Endothelial cell of umbilical vein (primary cell): ENCODE data around the gene ANKRD60. TPM values are rescaled to one million over a fixed set of nuclear protein-coding genes. Genes with fewer than 3 reads are reported as not detected.

ENCODE experiments used
- BruUV-seq: library from RNA; stranded (reverse); fragments of 400-500 nt; replicated peaks from 2 replicates; lab custom pipeline; 2021; lab: Mats Ljungman, UMichigan
- CTCF ChIA-PET: fragments of 300-600, 350-600 bp; sonication (Branson Sonifier 250); formaldehyde crosslinking; loops from one replicate; lab custom pipeline; 2021; ENCODE audit warnings: antibody characterized with exemption, inconsistent platforms; lab: Charles Lee
- POLR2A ChIA-PET: fragments of 300-600, 350-600 bp; sonication (Branson Sonifier 250); formaldehyde crosslinking; loops from one replicate; lab custom pipeline; 2021; ENCODE audit warnings: antibody characterized with exemption, inconsistent platforms; lab: Charles Lee
- DNase-seq: peaks from one replicate; pipeline ENCODE4 v3.0.0-alpha.2; 2011; ENCODE audit warnings: low read depth, low spot score
- FAIRE-seq: peaks from 2 replicates; lab custom pipeline; 2011; peaks lifted over from hg19 to GRCh38; lab: Jason Lieb, UNC
- H2AFZ ChIP-seq: 2 replicates; pipeline ENCODE4 v1.6.0; 2012; ENCODE audit warnings: low read depth, low read length, control low read depth, inconsistent platforms
- H3K27ac ChIP-seq: 2 replicates; pipeline ENCODE4 v1.5.1; 2011; ENCODE audit warnings: low read depth, mild to moderate bottlenecking, control low read depth, low read length, moderate library complexity; ENCODE audit not compliant: insufficient read depth
- H3K27me3 ChIP-seq, 2 experiments: 2 replicates each; pipeline versions ENCODE4 v1.6.0 to v1.6.1; 2011; ENCODE audit warnings: low read length in 2 of 2, mixed read lengths in 1 of 2; ENCODE audit not compliant: control insufficient read depth in 2 of 2, insufficient read depth in 2 of 2
- H3K36me3 ChIP-seq, 2 experiments: 2 replicates in 1 of 2; 3 replicates in 1 of 2; pipeline ENCODE4 v1.5.1; 2011; ENCODE audit warnings: low read length in 2 of 2, mild to moderate bottlenecking in 1 of 2, moderate library complexity in 1 of 2; ENCODE audit not compliant: control insufficient read depth in 2 of 2, insufficient read depth in 2 of 2; ENCODE audit errors: extremely low read depth in 1 of 2
- H3K4me1 ChIP-seq: 3 replicates; pipeline ENCODE4 v1.5.1; 2011; ENCODE audit warnings: mild to moderate bottlenecking, low read length; ENCODE audit not compliant: control insufficient read depth, insufficient read depth; ENCODE audit errors: extremely low read depth
- H3K4me2 ChIP-seq: 2 replicates; pipeline ENCODE4 v1.6.1; 2011; ENCODE audit warnings: low read length, control low read depth, mixed read lengths; ENCODE audit not compliant: insufficient read depth
- H3K4me3 ChIP-seq, 3 experiments: fragments of 200-600 bp in 1 of 3; sonication (generic), shearing (Covaris generic) in 1 of 3; replicated peaks in 1 of 3; 2 replicates each; pipeline ENCODE4 v1.5.1; 2011 to 2016; ENCODE audit warnings: control low read depth in 3 of 3, low read length in 3 of 3, mild to moderate bottlenecking in 2 of 3, inconsistent platforms in 1 of 3, low read depth in 1 of 3, moderate library complexity in 1 of 3; ENCODE audit not compliant: insufficient read depth in 1 of 3
- H3K79me2 ChIP-seq: 2 replicates; pipeline ENCODE4 v1.6.0; 2012; ENCODE audit warnings: low read length, inconsistent platforms; ENCODE audit not compliant: control insufficient read depth, insufficient read depth
- H3K9ac ChIP-seq: replicated peaks from 2 replicates; pipeline ENCODE3; 2011; ENCODE audit warnings: low read length, control low read depth; ENCODE audit not compliant: insufficient read depth; ENCODE audit errors: extremely low read depth
- H3K9me1 ChIP-seq: replicated peaks from 3 replicates; pipeline ENCODE4 v1.6.0; 2011; ENCODE audit warnings: mild to moderate bottlenecking, low read length; ENCODE audit not compliant: control insufficient read depth, insufficient read depth; ENCODE audit errors: extremely low read depth
- H3K9me3 ChIP-seq: replicated peaks from 2 replicates; pipeline ENCODE4 v1.5.1; 2012; ENCODE audit warnings: low read length, inconsistent platforms; ENCODE audit not compliant: control insufficient read depth, insufficient read depth
- H4K20me1 ChIP-seq: replicated peaks from 2 replicates; pipeline ENCODE3; 2011; ENCODE audit warnings: mild to moderate bottlenecking, low read length; ENCODE audit not compliant: control insufficient read depth, insufficient read depth; ENCODE audit errors: extremely low read depth
- EZH2 ChIP-seq: IDR thresholded peaks from 2 replicates; pipeline ENCODE4 v1.6.1; 2012; ENCODE audit warnings: borderline replicate concordance, low read depth, mild to moderate bottlenecking, moderate library complexity, low read length, inconsistent platforms; ENCODE audit not compliant: severe bottlenecking
- FOS ChIP-seq: IDR thresholded peaks from 2 replicates; pipeline ENCODE4 v1.6.1; 2011; ENCODE audit warnings: mild to moderate bottlenecking, low read length, moderate library complexity, borderline replicate concordance; ENCODE audit not compliant: insufficient read depth
- GATA2 ChIP-seq: IDR thresholded peaks from 2 replicates; pipeline ENCODE4 v1.7.0; 2011; ENCODE audit warnings: low read depth, mild to moderate bottlenecking, moderate library complexity, mixed read lengths, low read length; ENCODE audit not compliant: insufficient read length, insufficient read depth
- JUN ChIP-seq: IDR thresholded peaks from 2 replicates; pipeline ENCODE4 v1.6.1; 2011; ENCODE audit warnings: borderline replicate concordance, low read depth; ENCODE audit not compliant: insufficient read length, insufficient read depth
- MYC ChIP-seq: IDR thresholded peaks from one replicate; pipeline ENCODE4 v1.6.1; 2011; ENCODE audit warnings: mild to moderate bottlenecking, low read depth, low read length
- POLR2A ChIP-seq: IDR thresholded peaks from 2 replicates; pipeline ENCODE4 v1.6.1; 2012; ENCODE audit warnings: low read depth, mild to moderate bottlenecking, control low read depth, low read length
- POLR2AphosphoS5 ChIP-seq: IDR thresholded peaks from 2 replicates; pipeline ENCODE4 v1.6.1; 2012; ENCODE audit warnings: low read depth, mild to moderate bottlenecking, control low read depth, low read length, moderate library complexity; ENCODE audit not compliant: insufficient read depth
- dilution Hi-C: fragments of 300-500 bp; cut with MboI; formaldehyde crosslinking; loops from one replicate; pipeline ENCODE4 v1.15.0; 2019; ENCODE audit warnings: low sequenced_read_pairs; ENCODE audit not compliant: extremely low pct_ligation_motif_present
- intact Hi-C: fragments of 100-400 bp; cut with micrococcal nuclease; formaldehyde crosslinking; loops from one replicate; pipeline ENCODE4 v1.10.0; 2022
- polyA plus RNA-seq, 4 experiments: library from polyadenylated mRNA; depleted of rRNA in 3 of 4; stranded (reverse) in 3 of 4; unstranded in 1 of 4; fragments of >200 nt; gene quantifications; 2 replicates each; pipeline versions ENCODE4 v1.2.1 to v1.2.3, GENCODE V29; 2011 to 2012; ENCODE audit warnings: missing spikeins in 1 of 4
- total RNA-seq: library from RNA; stranded (reverse); gene quantifications from 2 replicates; pipeline ENCODE4 v1.2.3, GENCODE V29; 2021
- TF ChIP-seq, protein P1 (sequence below): IDR thresholded peaks from 2 replicates; pipeline ENCODE4 v1.6.1; 2011; ENCODE audit not compliant: insufficient read depth, insufficient read length
- TF ChIP-seq, protein P2 (sequence below), 2 donors: IDR thresholded peaks; 1 replicate in 1 of 2; 2 replicates in 1 of 2; pipeline ENCODE4 v1.5.1; 2011; ENCODE audit warnings: low read length in 2 of 2, mild to moderate bottlenecking in 2 of 2, moderate library complexity in 2 of 2, control low read depth in 1 of 2, inconsistent platforms in 1 of 2, low read depth in 1 of 2; ENCODE audit not compliant: insufficient read depth in 1 of 2; ENCODE audit errors: extremely low read depth in 1 of 2

Gene ANKRD60
- total and polyA plus RNA-seq, 2 donors (not counting 3 experiments of a cell fraction or from before 2014, with no cell fraction given), result not detected

DNA sequence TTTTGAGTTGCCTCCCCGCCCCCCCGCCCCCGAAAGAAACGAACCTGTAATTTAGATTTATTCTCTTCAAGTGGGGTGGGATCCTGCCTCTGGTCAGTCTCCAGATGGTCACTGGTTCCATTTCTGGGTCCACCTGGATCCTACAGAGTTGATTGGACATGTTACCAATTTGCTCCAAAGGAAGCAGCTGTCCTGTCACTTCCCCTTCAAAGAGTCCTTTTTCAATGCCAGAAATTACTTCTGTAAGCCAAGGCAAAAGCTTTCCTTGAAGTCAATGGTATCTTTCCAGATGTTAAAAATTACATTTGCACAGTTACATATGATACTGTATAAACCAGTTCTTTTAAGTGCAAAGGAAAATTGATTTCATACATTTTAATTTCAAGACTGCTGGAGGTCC is 12.0 kb upstream of the ANKRD60 start:
- H4K20me1 ChIP-seq, result no peaks in the 10 kb centered on the region
- H3K79me2 ChIP-seq, result no peaks in the 10 kb centered on the region
- dilution Hi-C loops, result loop anchor here (25.0 kb wide), 3 partner anchors 222 to 597 kb away; partner anchors contain the start of gene STX16
- FAIRE-seq (no peak), DNase-seq (no peak)
- TF ChIP-seq GATA2, result no peak
- TF ChIP-seq POLR2AphosphoS5, result no peak
- TF ChIP-seq MYC, result no peak
- TF ChIP-seq, protein P1, sequence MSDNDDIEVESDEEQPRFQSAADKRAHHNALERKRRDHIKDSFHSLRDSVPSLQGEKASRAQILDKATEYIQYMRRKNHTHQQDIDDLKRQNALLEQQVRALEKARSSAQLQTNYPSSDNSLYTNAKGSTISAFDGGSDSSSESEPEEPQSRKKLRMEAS, result no peak
- no peak for TF ChIP-seq POLR2A
- TF ChIP-seq, protein P2, sequence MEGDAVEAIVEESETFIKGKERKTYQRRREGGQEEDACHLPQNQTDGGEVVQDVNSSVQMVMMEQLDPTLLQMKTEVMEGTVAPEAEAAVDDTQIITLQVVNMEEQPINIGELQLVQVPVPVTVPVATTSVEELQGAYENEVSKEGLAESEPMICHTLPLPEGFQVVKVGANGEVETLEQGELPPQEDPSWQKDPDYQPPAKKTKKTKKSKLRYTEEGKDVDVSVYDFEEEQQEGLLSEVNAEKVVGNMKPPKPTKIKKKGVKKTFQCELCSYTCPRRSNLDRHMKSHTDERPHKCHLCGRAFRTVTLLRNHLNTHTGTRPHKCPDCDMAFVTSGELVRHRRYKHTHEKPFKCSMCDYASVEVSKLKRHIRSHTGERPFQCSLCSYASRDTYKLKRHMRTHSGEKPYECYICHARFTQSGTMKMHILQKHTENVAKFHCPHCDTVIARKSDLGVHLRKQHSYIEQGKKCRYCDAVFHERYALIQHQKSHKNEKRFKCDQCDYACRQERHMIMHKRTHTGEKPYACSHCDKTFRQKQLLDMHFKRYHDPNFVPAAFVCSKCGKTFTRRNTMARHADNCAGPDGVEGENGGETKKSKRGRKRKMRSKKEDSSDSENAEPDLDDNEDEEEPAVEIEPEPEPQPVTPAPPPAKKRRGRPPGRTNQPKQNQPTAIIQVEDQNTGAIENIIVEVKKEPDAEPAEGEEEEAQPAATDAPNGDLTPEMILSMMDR (IDR thresholded peaks at IDR 0.05; ENCODE audit: extremely low read depth in 1 of 2, insufficient read depth in 1 of 2, low read depth in 1 of 2, low read length in 2 of 2), result no peak
- TF ChIP-seq FOS, result no peak
- no peak for TF ChIP-seq EZH2
- no peak for TF ChIP-seq JUN
- no peak overlapping the region for H3K4me2 ChIP-seq
- H3K36me3 ChIP-seq, result peaks cover 3 to 10% of the 10 kb centered on the region in 2 experiments
- H3K9me3 ChIP-seq, result no peaks in the 10 kb centered on the region
- no TSS peak for BruUV-seq
- no peak overlapping the region for H2AFZ ChIP-seq
- no peak overlapping the region for H3K27ac ChIP-seq
- no peak overlapping the region for H3K9ac ChIP-seq
- no peaks in the 10 kb centered on the region for H3K27me3 ChIP-seq
- POLR2A ChIA-PET, result no interaction called here
- CTCF ChIA-PET, result no interaction called here
- H3K4me1 ChIP-seq, result peaks cover 13% of the 10 kb centered on the region
- no peaks in the 10 kb centered on the region for H3K9me1 ChIP-seq
- H3K4me3 ChIP-seq, result no peak overlapping the region
- intact Hi-C loops, result no loop called here
